Testis (tissue), 3 donors: ENCODE data around the gene DNAJB8. TPM values are rescaled to one million over a fixed set of nuclear protein-coding genes. Genes with fewer than 3 reads are reported as not detected.

Experiments
- DNase-seq: peaks from one replicate; pipeline ENCODE4 v3.0.0-alpha.2; 2019
- H3K27ac ChIP-seq, 2 donors: fragments of 200-600 bp; sonication (generic); one replicate each; pipeline ENCODE4 v1.5.1; 2019
- H3K27me3 ChIP-seq: fragments of 200-600 bp; sonication (generic); one replicate; pipeline ENCODE4 v1.5.1; 2019
- H3K36me3 ChIP-seq: fragments of 200-600 bp; sonication (generic); one replicate; pipeline ENCODE4 v1.5.1; 2017; ENCODE audit warnings: low read depth; ENCODE audit errors: missing control alignments
- H3K4me1 ChIP-seq: fragments of 200-600 bp; sonication (generic); one replicate; pipeline ENCODE4 v1.5.1; 2019
- H3K4me3 ChIP-seq, 2 donors: fragments of 200-600 bp; sonication (generic); one replicate each; pipeline ENCODE4 v1.5.1; 2017 to 2019
- H3K9me3 ChIP-seq: fragments of 200-600 bp; sonication (generic); one replicate; pipeline ENCODE4 v1.5.1; 2017
- POLR2A ChIP-seq: fragments of 450-650 bp; IDR thresholded peaks from one replicate; pipeline ENCODE4 v1.6.1; 2017; ENCODE audit warnings: antibody characterized with exemption, mild to moderate bottlenecking, moderate library complexity
- WGBS, 2 donors: methylation state at CpG; one replicate each; pipeline ENCODE4 v1.1.5; 2018; 5-methylcytosine and 5-hydroxymethylcytosine counted together
- intact Hi-C: fragments of 100-400 bp; cut with DNase I; formaldehyde crosslinking; loops from one replicate; pipeline ENCODE4 v1.15.1; 2023; ENCODE audit warnings: low total_unique reads
- polyA plus RNA-seq: library from polyadenylated mRNA; stranded (reverse); fragments of 350-450 nt; fragmentation: Illumina TruSeq; extraction: RNeasy Lipid Tissue Mini Kit (QIAGEN cat#74804); gene quantifications from one replicate; pipeline ENCODE4 v1.2.3, GENCODE V29; 2014; ENCODE audit warnings: low read depth, low replicate concordance; ENCODE audit not compliant: insufficient read depth
- total RNA-seq, 2 donors: library from RNA; depleted of rRNA; stranded (reverse); fragments of >200 nt; gene quantifications; one replicate each; pipeline ENCODE4 v1.2.3, GENCODE V29; 2016
- TF ChIP-seq, protein P1 (sequence below), 3 experiments: fragments of 450-650 bp in 2 of 3; fragments of 200-600 bp in 1 of 3; sonication (generic) in 1 of 3; IDR thresholded peaks; one replicate each; pipeline ENCODE4 v1.5.1; 2016 to 2019; ENCODE audit warnings: antibody characterized with exemption in 3 of 3, mild to moderate bottlenecking in 2 of 3, moderate library complexity in 1 of 3

Gene DNAJB8
- total and polyA plus RNA-seq, 3 donors from 2014 or later, result 18.3 to 75.0 (median 46.0) TPM

DNA sequence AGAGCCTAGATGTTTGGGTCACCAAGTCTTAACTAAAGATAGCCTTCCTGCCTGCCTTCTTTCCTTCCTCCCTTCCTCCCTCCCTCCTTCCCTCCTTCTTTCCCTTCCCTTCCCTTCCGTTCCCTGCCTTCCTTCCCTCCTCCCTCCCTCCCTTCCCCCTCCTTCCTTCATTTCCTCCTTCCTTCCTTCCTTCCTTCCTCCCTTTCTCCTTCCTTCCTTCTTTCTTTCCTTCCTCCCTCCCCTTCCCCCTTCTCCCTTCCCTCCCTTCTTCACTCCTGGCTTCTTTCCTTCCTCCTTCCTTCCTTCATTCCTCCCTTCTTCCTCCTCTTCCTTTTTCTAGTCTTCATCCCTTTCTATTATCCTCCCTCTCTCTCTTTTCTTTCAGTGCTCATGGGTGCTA, 2.0 kb downstream of the DNAJB8 start:
- intact Hi-C loops, result no loop called here
- H3K9me3 ChIP-seq, result no peaks in the 10 kb centered on the region
- H3K27ac ChIP-seq, result no peak overlapping the region
- no peak for DNase-seq
- no peak overlapping the region for H3K4me3 ChIP-seq
- no peaks in the 10 kb centered on the region for H3K4me1 ChIP-seq
- 44 to 50% methylated on average over 1 of the region's 1 CpG for WGBS, 2 donors
- H3K27me3 ChIP-seq, result no peaks in the 10 kb centered on the region
- no peaks in the 10 kb centered on the region for H3K36me3 ChIP-seq
- TF ChIP-seq, protein P1, sequence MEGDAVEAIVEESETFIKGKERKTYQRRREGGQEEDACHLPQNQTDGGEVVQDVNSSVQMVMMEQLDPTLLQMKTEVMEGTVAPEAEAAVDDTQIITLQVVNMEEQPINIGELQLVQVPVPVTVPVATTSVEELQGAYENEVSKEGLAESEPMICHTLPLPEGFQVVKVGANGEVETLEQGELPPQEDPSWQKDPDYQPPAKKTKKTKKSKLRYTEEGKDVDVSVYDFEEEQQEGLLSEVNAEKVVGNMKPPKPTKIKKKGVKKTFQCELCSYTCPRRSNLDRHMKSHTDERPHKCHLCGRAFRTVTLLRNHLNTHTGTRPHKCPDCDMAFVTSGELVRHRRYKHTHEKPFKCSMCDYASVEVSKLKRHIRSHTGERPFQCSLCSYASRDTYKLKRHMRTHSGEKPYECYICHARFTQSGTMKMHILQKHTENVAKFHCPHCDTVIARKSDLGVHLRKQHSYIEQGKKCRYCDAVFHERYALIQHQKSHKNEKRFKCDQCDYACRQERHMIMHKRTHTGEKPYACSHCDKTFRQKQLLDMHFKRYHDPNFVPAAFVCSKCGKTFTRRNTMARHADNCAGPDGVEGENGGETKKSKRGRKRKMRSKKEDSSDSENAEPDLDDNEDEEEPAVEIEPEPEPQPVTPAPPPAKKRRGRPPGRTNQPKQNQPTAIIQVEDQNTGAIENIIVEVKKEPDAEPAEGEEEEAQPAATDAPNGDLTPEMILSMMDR (IDR thresholded peaks at IDR 0.05), result no peak

DNA sequence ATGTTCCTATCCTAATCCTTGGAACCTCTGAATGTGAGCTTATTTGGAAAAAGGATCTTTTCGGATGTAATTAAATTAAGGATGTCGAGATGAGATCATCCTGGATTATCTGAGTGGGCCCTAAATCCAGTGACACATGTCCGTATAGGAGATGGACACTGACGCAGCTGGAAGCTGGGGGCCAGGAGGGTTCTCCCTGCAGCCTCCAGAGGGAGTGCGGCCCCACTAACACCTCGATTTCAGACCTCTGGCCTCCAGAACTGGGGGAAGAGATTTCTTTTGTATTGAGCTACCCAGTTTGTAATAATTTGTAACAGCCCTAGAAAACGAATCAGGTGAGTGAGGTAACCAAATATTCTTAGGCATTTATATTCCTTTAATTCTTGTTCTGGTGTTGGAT, 2.5 kb downstream of the DNAJB8 start:
- H3K9me3 ChIP-seq, result no peaks in the 10 kb centered on the region
- no peak overlapping the region for H3K27ac ChIP-seq
- WGBS, 2 donors, result 69 to 88% methylated on average over 5 to 7 of the region's 7 CpGs
- H3K27me3 ChIP-seq, result no peaks in the 10 kb centered on the region
- H3K36me3 ChIP-seq, result no peaks in the 10 kb centered on the region
- DNase-seq, result no peak
- TF ChIP-seq, protein P1 (IDR thresholded peaks at IDR 0.05), result no peak
- TF ChIP-seq POLR2A, result no peak
- intact Hi-C loops, result no loop called here
- H3K4me3 ChIP-seq, result no peak overlapping the region
- H3K4me1 ChIP-seq, result no peaks in the 10 kb centered on the region

DNA sequence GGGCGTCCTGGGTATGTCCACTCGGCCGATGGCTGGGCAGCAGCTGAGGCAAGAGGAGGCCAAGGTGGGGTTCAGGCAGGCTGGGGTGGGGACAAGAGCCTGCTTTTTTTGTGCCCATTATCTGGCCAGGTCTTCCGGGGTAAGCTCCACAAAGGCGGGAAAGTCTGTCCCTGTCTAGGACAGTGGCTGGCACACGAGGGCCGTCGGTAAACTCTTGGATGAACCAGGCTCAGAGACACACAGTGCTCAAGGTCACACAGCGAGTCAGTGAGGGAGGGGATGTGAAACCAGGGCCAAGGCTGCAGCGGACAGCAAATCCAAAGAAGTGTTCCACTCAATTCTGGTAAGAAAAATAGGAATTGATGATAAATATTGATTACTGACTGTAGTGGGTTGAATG, 2.9 kb downstream of the DNAJB8 start:
- WGBS, 2 donors, result 73 to 74% methylated on average over 7 to 10 of the region's 10 CpGs
- Histone ChIP-seq H3K4me3 (no peak overlapping the region), H3K27ac (no peak overlapping the region), H3K4me1 (no peaks in the 10 kb centered on the region), H3K27me3 (no peaks in the 10 kb centered on the region), H3K36me3 (no peaks in the 10 kb centered on the region), H3K9me3 (no peaks in the 10 kb centered on the region)
- TF ChIP-seq, protein P1 (IDR thresholded peaks at IDR 0.05), result no peak
- TF ChIP-seq POLR2A, result no peak
- DNase-seq, result no peak
- intact Hi-C loops, result no loop called here

DNA sequence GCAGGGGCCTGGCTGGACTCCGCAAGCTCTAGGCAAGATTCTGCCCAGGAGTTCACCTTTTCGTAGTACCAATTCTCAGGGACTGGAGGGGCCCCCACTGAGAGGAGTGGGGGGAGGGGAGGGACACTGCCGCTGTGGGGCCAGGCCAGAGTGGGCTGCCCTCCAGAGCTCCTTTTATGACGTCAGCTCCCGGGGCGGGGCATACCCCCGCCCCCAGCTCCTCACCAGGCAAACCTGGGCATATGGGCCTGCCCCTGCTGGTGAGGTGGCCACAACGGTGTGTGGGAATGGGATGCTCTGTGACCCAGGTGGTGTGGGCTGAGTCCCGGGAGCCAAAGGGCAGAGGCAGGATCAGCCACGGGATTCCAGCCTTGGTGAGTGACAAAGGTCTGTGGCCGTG, 3.3 kb downstream of the DNAJB8 start:
- DNase-seq, result no peak
- Histone ChIP-seq H3K4me1 (no peaks in the 10 kb centered on the region), H3K27me3 (no peaks in the 10 kb centered on the region), H3K4me3 (no peak overlapping the region), H3K27ac (no peak overlapping the region), H3K9me3 (no peaks in the 10 kb centered on the region), H3K36me3 (no peaks in the 10 kb centered on the region)
- no peak for TF ChIP-seq POLR2A
- TF ChIP-seq, protein P1 (IDR thresholded peaks at IDR 0.05), result no peak
- 68 to 81% methylated on average over 10 to 11 of the region's 11 CpGs for WGBS, 2 donors
- intact Hi-C loops, result no loop called here

DNA sequence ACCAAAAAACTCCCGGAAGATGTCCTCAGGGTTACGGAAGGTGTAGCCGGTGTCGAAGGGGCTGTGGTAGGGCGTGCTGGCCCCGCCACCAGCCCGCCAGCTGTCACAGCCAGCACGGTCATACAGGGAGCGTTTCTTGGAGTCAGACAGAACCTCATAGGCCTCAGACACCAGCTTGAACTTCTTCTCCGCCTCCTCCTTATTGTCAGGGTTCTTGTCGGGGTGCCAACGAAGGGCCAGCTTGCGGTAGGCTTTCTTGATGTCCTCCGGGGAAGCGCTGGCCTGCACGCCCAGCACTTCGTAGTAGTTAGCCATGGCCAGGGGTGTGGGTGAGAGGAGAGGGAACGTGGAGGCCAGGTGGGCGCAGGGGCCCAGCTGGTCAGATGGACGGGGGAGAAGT, 3.8 kb downstream of the DNAJB8 start:
- no peaks in the 10 kb centered on the region for H3K36me3 ChIP-seq
- intact Hi-C loops, result no loop called here
- H3K4me3 ChIP-seq, result no peak overlapping the region
- DNase-seq, result no peak
- H3K27ac ChIP-seq, result no peak overlapping the region
- no peaks in the 10 kb centered on the region for H3K4me1 ChIP-seq
- no peaks in the 10 kb centered on the region for H3K9me3 ChIP-seq
- WGBS, 2 donors, result 94 to 95% methylated on average over 8 to 20 of the region's 20 CpGs
- no peaks in the 10 kb centered on the region for H3K27me3 ChIP-seq
- TF ChIP-seq, protein P1 (IDR thresholded peaks at IDR 0.05), result no peak
- TF ChIP-seq POLR2A, result no peak
